Esophagus (tissue), 2 donors: ENCODE results near the gene TUBB6. TPM values are rescaled to one million over a fixed set of nuclear protein-coding genes. Genes with fewer than 3 reads are reported as not detected.
A peak's percentile ranks its signal among the peaks of the same experiment; 100 is the strongest.

Experiments
- H3K27ac ChIP-seq, 2 donors: one replicate each; pipeline ENCODE4 v1.5.1; 2013; ENCODE audit warnings: low read depth in 2 of 2, mild to moderate bottlenecking in 2 of 2, inconsistent platforms in 1 of 2, low read length in 1 of 2, moderate library complexity in 1 of 2
- H3K27me3 ChIP-seq, 2 donors: one replicate each; pipeline ENCODE4 v1.6.1; 2013; ENCODE audit warnings: low read length in 2 of 2, control low read depth in 1 of 2, mild to moderate bottlenecking in 1 of 2; ENCODE audit not compliant: insufficient read depth in 2 of 2, control insufficient read depth in 1 of 2
- H3K36me3 ChIP-seq, 2 donors: one replicate each; pipeline ENCODE4 v1.6.1; 2013; ENCODE audit warnings: low read length in 1 of 2; ENCODE audit not compliant: control insufficient read depth in 2 of 2, insufficient read depth in 2 of 2
- H3K4me1 ChIP-seq, 2 donors: one replicate each; pipeline ENCODE4 v1.6.1; 2013; ENCODE audit warnings: low read length in 1 of 2; ENCODE audit not compliant: control insufficient read depth in 2 of 2, insufficient read depth in 2 of 2
- H3K4me3 ChIP-seq, 2 donors: one replicate each; pipeline ENCODE4 v1.5.1; 2013; ENCODE audit warnings: low read length in 2 of 2, mild to moderate bottlenecking in 2 of 2, low read depth in 1 of 2, moderate library complexity in 1 of 2
- H3K9me3 ChIP-seq, 2 donors: one replicate each; pipeline ENCODE4 v1.6.1; 2013; ENCODE audit warnings: mild to moderate bottlenecking in 2 of 2, low read depth in 1 of 2, low read length in 1 of 2, moderate library complexity in 1 of 2; ENCODE audit not compliant: control insufficient read depth in 2 of 2, insufficient read depth in 1 of 2
- WGBS, 2 donors: extraction: QIAGEN DNeasy Blood & Tissue Kit; methylation state at CpG; one replicate each; pipeline ENCODE4 v1.1.7; 2013; 5-methylcytosine and 5-hydroxymethylcytosine counted together
- polyA plus RNA-seq, 2 donors: library from polyadenylated mRNA; stranded (reverse); fragments of 200-250 nt; gene quantifications; one replicate each; pipeline ENCODE4 v1.2.3, GENCODE V29; 2013
- donor health status: healthy with polysubstance abuse.
- donor health status: Bipolar disorder and iron deficiency.

TUBB6 gene
- polyA plus RNA-seq, 2 donors = 183 to 299 TPM

DNA sequence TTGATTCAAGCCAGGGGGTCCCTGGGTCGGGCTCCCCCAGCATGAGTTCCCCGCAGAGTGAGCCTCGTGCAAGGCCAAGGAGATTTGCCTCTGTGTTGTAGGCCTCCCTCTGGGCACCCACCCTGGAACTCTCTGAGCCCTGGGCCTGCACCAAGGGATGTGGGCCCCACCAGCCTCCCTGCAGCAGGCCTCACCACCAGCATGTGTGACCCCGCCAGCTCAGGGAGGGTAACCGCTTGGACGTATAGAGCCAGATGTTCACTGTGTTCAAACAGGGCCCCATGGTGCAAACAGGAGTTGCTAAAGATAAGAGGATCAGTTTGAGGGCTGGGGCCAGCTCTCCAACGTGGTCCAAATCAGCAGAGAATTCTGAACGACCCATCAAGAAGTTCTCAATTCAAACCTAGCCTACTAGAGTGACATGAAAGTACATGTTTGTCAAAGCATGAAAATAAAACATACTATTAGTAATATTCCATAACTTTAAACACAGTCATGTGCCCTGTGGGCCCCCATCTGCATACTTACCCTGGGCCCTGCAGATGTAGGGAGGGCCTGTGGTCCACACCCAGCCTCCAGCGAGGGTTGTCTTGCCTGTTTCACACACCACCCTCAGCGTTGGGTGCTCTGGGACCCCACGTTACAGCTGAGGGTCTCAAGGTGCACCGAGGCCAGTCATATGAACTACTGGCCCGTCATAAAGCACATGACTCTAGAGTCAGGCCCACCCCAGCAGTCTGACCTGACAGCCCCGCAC lies 5.5 kb upstream of the TUBB6 start:
- H3K27ac ChIP-seq = no peak overlapping the region
- H3K9me3 ChIP-seq = no peaks in the 10 kb centered on the region
- no peaks in the 10 kb centered on the region for H3K36me3 ChIP-seq
- no peaks in the 10 kb centered on the region for H3K27me3 ChIP-seq
- H3K4me1 ChIP-seq = peaks cover 8 to 9% of the 10 kb centered on the region in 2 donors
- 84% methylated on average over 14 of the region's 14 CpGs for WGBS, 2 donors
- H3K4me3 ChIP-seq = no peak overlapping the region

DNA sequence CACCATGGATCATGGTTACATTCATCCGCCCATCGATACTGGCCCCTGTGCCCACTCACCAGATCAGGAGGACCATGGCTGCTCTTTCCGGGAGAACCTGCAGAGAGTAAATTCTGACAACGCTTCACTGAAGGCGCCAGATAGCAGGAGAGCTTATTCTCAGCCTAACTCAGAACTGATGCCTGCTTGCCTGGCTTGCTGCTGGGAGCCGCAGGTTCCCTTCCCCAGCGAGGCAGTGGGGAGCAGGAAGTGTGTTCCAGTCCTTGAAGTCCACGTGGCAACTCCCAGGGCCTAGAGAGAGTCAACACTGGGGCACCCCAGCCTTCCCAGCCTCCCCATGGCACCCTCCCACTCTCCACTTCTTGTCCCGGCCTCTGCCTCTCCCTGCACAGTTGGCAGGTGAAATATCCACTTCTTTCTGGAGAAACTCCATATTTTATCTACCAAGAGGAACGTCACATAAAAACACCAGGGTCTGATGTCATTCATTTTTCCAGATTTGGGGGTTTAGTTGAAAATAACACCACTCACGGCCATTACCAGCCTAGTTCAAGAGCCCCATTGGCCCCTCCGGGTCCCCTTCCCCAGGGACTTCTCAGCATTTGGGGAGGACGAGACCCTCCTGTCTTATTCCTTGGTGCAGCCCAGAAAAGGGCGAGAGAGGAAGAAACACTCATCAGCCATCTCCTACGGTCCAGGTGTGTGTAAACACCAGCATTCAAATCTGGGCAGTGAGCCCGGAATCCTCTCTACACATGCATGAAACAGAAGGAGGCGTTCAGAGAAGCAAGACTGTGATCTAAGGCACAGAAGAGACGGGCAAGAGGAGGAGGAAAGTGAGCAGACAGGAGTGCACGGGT lies 3.5 kb upstream of the TUBB6 start:
- WGBS, 2 donors = 60 to 63% methylated on average over 19 of the region's 19 CpGs
- H3K27ac ChIP-seq = peak overlapping the region in 1 of 2 donors; percentile 67
- peaks cover 8 to 9% of the 10 kb centered on the region in 2 donors for H3K4me1 ChIP-seq
- no peak overlapping the region for H3K4me3 ChIP-seq
- H3K9me3 ChIP-seq = no peaks in the 10 kb centered on the region
- H3K27me3 ChIP-seq = no peaks in the 10 kb centered on the region
- H3K36me3 ChIP-seq = no peaks in the 10 kb centered on the region

DNA sequence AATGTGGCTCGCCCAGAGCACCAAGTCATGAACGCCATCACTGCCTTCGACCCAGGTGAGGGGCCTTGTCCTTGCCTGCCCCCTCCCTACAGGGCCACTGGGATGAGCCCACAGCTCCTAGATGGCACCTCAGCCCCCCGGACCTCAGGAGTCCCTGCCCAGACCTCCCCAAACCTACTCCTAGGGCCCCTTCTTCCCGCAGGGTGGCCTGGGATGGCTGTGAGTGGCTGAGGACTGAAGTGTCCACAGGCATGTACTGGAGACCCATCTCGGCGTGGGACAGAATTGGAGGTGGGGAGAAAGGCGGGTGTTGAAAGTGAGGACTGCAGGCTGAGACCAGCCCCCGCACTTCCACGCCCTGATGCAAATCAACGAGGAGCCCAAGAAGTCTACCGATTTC lies 2.8 kb upstream of the TUBB6 start:
- no peaks in the 10 kb centered on the region for H3K27me3 ChIP-seq
- peak overlapping the region in 1 of 2 donors; percentile 67 for H3K27ac ChIP-seq
- H3K4me3 ChIP-seq = no peak overlapping the region
- WGBS, 2 donors = 69 to 75% methylated on average over 12 of the region's 12 CpGs
- H3K9me3 ChIP-seq = no peaks in the 10 kb centered on the region
- peaks cover 8 to 9% of the 10 kb centered on the region in 2 donors for H3K4me1 ChIP-seq
- H3K36me3 ChIP-seq = no peaks in the 10 kb centered on the region

DNA sequence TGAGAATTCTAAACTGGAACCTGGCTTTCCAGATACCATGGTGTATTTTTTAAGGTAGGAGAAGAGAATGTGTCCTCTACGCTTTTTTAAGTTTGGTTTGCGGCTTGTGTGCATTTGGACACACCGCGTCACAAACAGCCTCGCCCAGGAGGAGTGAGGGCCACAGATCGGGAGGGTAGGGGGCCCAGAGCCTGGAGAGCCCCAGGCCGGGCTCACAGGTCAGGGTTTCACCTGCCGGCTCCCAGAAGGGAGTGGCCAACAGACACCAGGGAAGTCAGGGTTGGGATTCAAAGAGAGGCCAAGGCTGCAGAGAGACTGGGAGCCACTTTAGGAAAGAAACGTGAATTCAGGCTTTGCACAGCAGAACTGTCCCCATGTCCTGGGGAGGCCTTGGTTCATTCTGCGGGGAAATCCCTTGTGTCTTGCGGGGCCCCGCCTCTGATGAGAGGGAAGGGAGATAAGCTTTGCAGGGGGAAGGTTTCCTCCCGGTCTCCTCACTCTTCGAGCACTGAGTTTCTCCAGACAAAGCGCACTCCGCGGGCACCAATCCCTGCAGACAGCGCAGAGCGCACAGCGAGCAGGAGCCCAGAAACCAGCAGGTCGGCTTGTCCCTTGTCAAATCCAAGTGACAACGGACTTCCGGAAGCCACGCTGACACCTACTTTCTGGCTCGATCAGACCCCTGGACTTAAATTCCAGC lies 2.0 kb upstream of the TUBB6 start:
- H3K36me3 ChIP-seq = no peaks in the 10 kb centered on the region
- H3K4me1 ChIP-seq = peaks cover 8 to 9% of the 10 kb centered on the region in 2 donors
- no peaks in the 10 kb centered on the region for H3K27me3 ChIP-seq
- no peak overlapping the region for H3K4me3 ChIP-seq
- H3K27ac ChIP-seq = no peak overlapping the region
- H3K9me3 ChIP-seq = no peaks in the 10 kb centered on the region
- WGBS, 2 donors = 79 to 83% methylated on average over 25 of the region's 25 CpGs

DNA sequence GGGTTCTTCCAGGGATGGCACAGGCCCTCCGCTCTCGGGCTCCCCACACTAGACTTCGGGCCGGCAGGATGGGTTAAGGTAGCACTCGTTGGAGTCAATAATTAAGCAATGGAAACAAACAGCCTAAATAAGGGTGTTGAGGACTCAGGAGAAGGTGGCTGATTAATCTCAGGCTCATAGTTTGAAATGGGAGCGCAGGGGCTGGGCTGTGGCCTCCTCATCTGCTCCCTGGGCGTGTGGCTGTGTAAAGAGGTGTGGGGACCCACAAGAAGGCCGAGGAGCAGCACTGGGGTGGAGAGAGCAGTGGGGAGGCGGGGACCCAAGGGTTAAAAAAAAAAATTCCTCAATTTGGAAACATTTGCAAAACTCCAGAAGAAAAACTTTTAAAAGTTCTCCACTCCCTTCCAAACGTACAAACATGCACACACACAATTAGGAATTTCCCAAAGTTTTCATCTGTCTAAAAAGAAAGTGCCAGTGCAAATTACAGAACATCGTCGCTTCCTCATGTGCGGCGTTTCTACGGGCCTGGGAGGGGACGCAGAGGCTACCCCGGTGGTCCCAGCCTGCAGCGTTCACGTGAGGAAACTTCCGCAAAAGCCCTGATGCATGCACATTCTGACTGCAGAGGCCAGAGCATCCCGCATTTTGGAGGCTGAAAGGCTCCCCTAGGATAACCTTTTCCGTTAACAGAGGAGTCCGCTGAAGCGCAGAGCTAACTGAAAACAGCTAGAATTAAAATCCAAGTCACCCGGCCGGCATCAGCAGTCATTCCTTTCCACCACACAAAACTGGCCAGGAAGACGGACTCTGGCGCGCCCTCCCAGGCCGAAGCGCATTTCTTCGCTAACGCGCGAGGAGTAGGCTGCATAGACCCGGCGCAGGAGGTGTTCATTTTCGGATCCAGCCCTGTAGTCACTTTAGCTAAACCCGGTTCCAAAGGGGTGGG lies 1.0 kb upstream of the TUBB6 start:
- H3K9me3 ChIP-seq = no peaks in the 10 kb centered on the region

DNA sequence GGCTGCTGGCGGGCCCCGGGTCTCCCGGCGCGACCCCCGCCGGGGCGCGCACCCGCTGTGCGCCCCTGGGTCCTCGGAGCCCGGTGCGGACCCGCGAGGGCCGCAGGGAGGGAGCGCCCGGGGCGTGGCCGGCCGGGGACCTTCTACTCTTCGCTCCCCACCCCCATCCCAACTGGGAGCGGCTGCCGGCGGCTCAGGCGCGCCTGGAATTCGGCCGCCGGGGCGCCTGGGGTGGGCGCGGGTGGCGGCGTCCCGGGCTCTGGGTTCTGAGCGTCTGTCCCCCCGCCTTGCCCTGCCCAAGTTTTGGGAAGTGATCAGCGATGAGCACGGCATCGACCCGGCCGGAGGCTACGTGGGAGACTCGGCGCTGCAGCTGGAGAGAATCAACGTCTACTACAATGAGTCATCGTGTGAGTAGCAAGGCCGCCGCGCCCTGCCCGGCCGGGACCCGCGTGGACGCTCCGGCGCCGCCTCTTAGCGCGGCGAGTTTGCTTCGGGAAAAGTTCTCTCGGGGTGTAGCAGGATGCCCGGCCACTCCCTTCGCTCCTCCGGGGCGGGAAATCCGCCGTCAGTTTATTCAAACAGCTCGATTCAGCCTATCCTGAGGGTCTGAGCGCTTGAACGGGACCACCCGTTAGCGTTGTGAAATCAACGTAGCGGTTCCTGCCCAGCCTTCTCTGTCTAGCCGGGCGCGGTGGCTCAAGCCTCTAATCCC lies 502 bp downstream of the TUBB6 start:
- Histone ChIP-seq H3K4me1 (peaks cover 8 to 9% of the 10 kb centered on the region in 2 donors), H3K36me3 (no peaks in the 10 kb centered on the region), H3K9me3 (no peaks in the 10 kb centered on the region), H3K4me3 (peak overlapping the region; percentile 85 to 86), H3K27me3 (no peaks in the 10 kb centered on the region), H3K27ac (peak overlapping the region; percentile 98 to 99)
- 1% methylated on average over 79 to 81 of the region's 81 CpGs for WGBS, 2 donors

More for the DNA sequence above, 1.0 kb upstream of the TUBB6 start:
- Histone ChIP-seq H3K27ac (peak overlapping the region; percentile 98 to 99), H3K27me3 (no peaks in the 10 kb centered on the region), H3K36me3 (no peaks in the 10 kb centered on the region), H3K4me1 (peaks cover 8 to 9% of the 10 kb centered on the region in 2 donors), H3K4me3 (peak overlapping the region; percentile 62 to 85)
- WGBS, 2 donors = 29 to 33% methylated on average over 39 of the region's 39 CpGs

DNA sequence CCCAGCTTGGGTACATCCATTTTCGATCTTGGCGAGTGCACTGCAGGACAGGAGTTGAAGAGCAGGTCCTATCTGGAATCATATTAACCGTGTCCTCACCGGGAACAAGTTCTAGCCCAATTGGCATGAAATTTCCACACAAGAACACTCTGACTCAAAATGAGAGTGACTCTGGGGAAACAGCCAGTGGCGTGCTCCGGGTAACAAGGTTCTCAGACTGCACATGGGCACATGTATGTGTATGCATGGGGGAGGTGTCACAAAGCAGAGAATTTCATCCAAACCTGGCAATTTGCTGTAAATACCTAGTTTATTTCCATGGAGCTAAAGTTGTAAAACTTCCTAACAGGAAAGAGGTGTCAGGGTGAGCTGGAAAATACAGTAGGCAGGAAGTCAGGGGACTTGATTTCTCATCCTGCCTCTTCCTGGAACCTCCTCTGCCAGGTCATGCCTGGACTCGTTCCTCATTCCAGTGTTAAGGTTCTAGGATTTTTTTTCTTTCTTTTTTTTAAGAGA lies 1.7 kb downstream of the TUBB6 start:
- H3K36me3 ChIP-seq = peaks cover 0 to 2% of the 10 kb centered on the region in 2 donors
- H3K4me1 ChIP-seq = peaks cover 8 to 9% of the 10 kb centered on the region in 2 donors
- H3K27me3 ChIP-seq = no peaks in the 10 kb centered on the region
- WGBS, 2 donors = 19 to 37% methylated on average over 7 of the region's 7 CpGs
- H3K27ac ChIP-seq = peak overlapping the region; percentile 98 to 99
- no peaks in the 10 kb centered on the region for H3K9me3 ChIP-seq
- peak overlapping the region; percentile 85 to 86 for H3K4me3 ChIP-seq

DNA sequence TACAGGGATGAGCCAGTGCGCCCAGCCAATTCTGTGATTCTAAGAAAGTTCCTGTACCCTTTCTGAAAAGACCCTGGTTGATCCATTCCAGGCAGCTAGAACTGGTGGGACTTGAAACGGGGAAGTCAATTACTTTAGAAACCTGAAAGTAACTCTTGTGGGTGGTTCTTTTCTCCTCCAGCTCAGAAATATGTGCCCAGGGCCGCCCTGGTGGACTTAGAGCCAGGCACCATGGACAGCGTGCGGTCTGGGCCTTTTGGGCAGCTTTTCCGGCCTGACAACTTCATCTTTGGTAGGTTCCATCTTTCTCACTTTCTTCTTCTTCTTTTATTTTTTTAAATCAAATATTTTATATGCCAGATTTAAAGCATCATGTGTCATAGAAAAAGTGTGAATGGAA lies 2.7 kb downstream of the TUBB6 start:
- peaks cover 4 to 5% of the 10 kb centered on the region in 2 donors for H3K4me1 ChIP-seq
- no peaks in the 10 kb centered on the region for H3K27me3 ChIP-seq
- 89 to 93% methylated on average over 6 of the region's 6 CpGs for WGBS, 2 donors
- peaks cover 0 to 2% of the 10 kb centered on the region in 2 donors for H3K36me3 ChIP-seq
- no peaks in the 10 kb centered on the region for H3K9me3 ChIP-seq
- peak overlapping the region in 1 of 2 donors; percentile 64 for H3K27ac ChIP-seq
- peak overlapping the region in 1 of 2 donors; percentile 13 for H3K4me3 ChIP-seq
